SJSA1 (cell line): ENCODE results near the gene AFG1L. TPM values are rescaled to one million over a fixed set of nuclear protein-coding genes. Genes with fewer than 3 reads are reported as not detected.
"Not testable (repeated sequence)": the region's sequence is repeated elsewhere in the genome, so short reads cannot be mapped to it uniquely, and the experiment has no call there.

Source experiments
- DNase-seq, 2 experiments: peaks; one replicate each; pipeline ENCODE4 v3.0.0-alpha.2; 2015 to 2020; ENCODE audit warnings: low spot score in 2 of 2, low read depth in 1 of 2
- H3K27ac ChIP-seq: fragments of 250-450 bp; sonication (Bioruptor Pico); 2 replicates; pipeline ENCODE4 v1.5.1; 2020; ENCODE audit warnings: mild to moderate bottlenecking, moderate library complexity
- H3K27me3 ChIP-seq: fragments of 250-450 bp; sonication (Bioruptor Pico); replicated peaks from 2 replicates; pipeline ENCODE4 v1.5.1; 2020; ENCODE audit warnings: mild to moderate bottlenecking, moderate library complexity
- H3K36me3 ChIP-seq: fragments of 250-450 bp; sonication (Bioruptor Pico); 2 replicates; pipeline ENCODE4 v1.5.1; 2020; ENCODE audit warnings: mild to moderate bottlenecking
- H3K4me1 ChIP-seq: fragments of 250-450 bp; sonication (Bioruptor Pico); replicated peaks from 2 replicates; pipeline ENCODE4 v1.6.1; 2021; ENCODE audit warnings: mild to moderate bottlenecking
- H3K4me3 ChIP-seq: fragments of 250-450 bp; sonication (Bioruptor Pico); 2 replicates; pipeline ENCODE4 v1.5.1; 2020; ENCODE audit warnings: mild to moderate bottlenecking
- H3K9me3 ChIP-seq: fragments of 250-450 bp; sonication (Bioruptor Pico); replicated peaks from 2 replicates; pipeline ENCODE4 v1.5.1; 2020; ENCODE audit warnings: mild to moderate bottlenecking
- total RNA-seq: library from RNA; depleted of rRNA; stranded (reverse); fragments of >200 nt; shearing (Covaris generic); gene quantifications from 2 replicates; pipeline ENCODE4 v1.2.3, GENCODE V29; 2014

AFG1L gene
- total RNA-seq, 1 experiment from 2014 or later, result 3.0 TPM

DNA sequence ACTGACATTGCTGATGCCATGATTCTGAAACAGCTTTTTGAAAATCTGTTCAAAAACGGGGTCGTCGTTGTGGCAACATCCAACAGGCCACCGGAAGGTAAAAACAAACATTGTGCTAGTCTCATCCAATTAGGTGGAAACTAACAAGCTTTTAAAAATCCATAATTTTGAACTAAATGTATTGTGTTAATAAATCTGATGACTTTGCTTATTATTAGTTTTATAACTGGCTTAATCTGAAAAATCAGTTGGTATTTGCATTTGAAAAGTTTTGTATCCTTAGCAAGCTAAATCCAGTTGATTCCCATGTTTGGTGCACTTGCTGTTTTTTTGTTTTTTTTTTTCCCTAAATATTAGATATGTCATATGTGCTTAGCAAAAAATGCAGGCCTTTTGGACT, 71.4 kb downstream of the AFG1L start:
- Histone ChIP-seq H3K9me3 (no peaks in the 10 kb centered on the region), H3K4me3 (no peak overlapping the region), H3K36me3 (no peaks in the 10 kb centered on the region), H3K27ac (no peak overlapping the region), H3K27me3 (no peaks in the 10 kb centered on the region), H3K4me1 (no peaks in the 10 kb centered on the region)
- no peak for DNase-seq

DNA sequence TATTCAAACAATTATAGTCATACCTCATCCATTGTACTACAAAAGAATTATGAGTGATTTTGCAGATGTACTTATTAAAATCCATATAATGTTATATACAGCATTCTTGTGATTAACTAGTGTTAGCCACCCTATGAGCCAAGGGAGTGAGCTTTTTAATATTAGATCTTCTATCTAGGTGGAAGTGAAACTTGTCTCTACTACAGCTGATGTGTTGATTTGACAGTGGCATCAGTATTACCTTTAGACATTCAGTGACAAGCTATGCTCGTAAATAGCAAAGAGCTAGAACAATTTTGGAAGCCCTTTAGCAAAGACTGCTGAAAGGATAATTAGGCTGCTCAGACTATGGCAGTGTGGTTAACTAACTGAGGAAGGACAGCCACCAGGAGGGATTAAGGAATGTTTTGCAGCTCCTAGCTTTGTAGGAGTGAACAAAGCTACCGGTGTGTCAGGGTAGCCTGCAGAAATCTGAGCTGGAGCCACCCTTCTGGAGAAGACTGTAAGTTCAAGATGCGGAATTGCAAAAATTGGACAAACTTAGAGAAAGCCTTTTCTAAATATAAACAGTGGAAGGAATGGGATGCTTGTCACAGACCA, 73.7 kb downstream of the AFG1L start:
- no peaks in the 10 kb centered on the region for H3K36me3 ChIP-seq
- no peak overlapping the region for H3K27ac ChIP-seq
- no peaks in the 10 kb centered on the region for H3K27me3 ChIP-seq
- H3K4me1 ChIP-seq, result no peaks in the 10 kb centered on the region
- H3K9me3 ChIP-seq, result no peaks in the 10 kb centered on the region
- no peak for DNase-seq
- no peak overlapping the region for H3K4me3 ChIP-seq

DNA sequence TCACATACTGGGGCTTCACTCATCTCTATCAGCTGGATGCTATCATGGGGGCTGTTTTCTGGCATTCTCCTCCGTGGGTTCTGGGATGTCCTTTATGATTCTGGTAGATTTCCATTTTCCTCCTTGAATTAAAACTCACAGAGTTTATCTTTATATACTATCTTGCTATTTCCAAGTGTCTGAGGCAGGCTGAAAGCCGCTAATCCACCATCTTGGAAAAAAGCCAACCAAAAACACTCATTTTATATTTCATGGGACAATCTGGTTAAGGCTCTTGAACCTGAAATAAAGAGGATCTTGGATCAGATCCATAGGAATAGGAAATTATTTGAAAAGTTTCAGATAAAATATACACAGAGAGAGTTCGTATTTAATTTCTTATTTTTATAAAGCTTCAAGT, 86.0 kb downstream of the AFG1L start:
- Histone ChIP-seq H3K36me3 (no peaks in the 10 kb centered on the region), H3K4me3 (no peak overlapping the region)

DNA sequence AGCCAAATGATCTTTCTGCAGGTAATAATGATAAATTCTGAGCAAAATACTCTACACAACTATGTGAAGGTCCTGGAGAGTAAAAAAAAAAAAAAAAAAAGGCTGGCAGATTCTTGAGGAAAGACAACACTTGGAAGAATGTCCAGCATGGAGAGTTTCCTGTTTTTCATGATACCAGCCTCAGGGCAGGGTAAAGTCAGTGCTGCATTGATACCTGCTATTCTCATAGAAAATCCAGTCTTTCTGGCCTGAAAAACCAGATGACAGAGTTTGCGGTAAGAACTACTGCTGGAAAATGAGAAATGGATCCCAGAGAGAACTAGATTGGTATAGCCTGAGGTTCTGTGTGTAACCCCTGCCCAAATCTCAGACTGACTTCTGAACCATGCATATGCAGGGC, 89.1 kb downstream of the AFG1L start:
- no peak overlapping the region for H3K4me3 ChIP-seq
- no peaks in the 10 kb centered on the region for H3K27me3 ChIP-seq
- H3K9me3 ChIP-seq, result no peaks in the 10 kb centered on the region
- H3K4me1 ChIP-seq, result no peaks in the 10 kb centered on the region
- no peaks in the 10 kb centered on the region for H3K36me3 ChIP-seq
- no peak for DNase-seq
- no peak overlapping the region for H3K27ac ChIP-seq

More for the DNA sequence above, 86.0 kb downstream of the AFG1L start:
- H3K27ac ChIP-seq, result no peak overlapping the region
- no peak for DNase-seq
- H3K27me3 ChIP-seq, result no peaks in the 10 kb centered on the region
- no peaks in the 10 kb centered on the region for H3K9me3 ChIP-seq
- H3K4me1 ChIP-seq, result no peaks in the 10 kb centered on the region

DNA sequence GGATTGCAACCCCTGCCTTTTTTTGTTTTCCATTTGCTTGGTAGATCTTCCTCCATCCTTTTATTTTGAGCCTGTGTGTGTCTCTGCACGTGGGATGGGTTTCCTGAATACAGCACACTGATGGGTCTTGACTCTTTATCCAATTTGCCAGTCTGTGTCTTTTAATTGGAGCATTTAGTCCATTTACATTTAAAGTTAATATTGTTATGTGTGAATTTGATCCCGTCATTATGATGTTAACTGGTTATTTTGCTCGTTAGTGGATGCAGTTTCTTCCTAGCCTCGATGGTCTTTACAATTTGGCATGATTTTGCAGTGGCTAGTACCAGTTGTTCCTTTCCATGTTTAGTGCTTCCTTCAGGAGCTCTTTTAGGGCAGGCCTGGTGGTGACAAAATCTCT, 94.3 kb downstream of the AFG1L start:
- H3K4me1 ChIP-seq, H3K9me3 ChIP-seq, H3K4me3 ChIP-seq, H3K36me3 ChIP-seq, H3K27ac ChIP-seq, DNase-seq, H3K27me3 ChIP-seq: not testable (repeated sequence)

DNA sequence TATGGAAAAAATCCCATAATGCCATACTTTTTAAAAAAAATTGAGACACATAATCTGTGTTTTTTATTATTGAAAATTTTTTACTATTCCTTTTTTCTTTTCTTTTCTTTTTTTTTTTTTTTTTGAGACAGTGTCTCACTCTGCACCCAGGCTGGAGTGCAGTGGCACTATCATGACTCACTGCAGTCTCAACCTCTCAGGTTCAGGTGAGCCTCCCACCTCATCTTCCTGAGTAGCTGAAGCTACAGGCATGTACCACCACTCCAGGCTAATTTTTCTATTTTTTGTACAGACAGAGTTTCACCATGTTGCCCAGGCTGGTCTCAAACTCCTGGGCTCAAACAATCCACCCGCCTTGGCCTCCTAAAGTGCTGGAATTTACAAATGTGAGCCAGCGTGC, 100.4 kb downstream of the AFG1L start:
- Histone ChIP-seq H3K27me3 (no peaks in the 10 kb centered on the region), H3K27ac (no peak overlapping the region), H3K4me3 (no peak overlapping the region), H3K9me3 (no peaks in the 10 kb centered on the region), H3K4me1 (no peaks in the 10 kb centered on the region), H3K36me3 (no peaks in the 10 kb centered on the region)
- DNase-seq, result no peak

DNA sequence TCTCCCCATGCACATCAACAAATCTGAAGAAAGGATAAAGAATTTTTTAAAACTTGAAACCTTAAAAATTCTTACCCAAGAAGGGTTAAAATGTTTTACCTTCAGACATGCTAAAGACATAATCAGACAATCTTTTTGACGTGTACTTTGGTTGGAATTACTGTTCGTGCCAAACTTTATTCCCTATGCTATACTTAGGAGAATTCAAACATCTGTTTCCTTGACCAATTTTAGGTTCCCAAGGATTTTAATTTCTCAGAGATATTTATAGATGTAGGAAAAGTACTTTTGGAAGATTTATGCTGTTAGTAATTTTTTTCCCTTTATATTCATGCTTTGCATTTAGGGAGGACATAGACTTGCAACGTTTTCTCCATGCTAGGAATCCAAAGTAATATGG, 108.4 kb downstream of the AFG1L start:
- Histone ChIP-seq H3K36me3 (no peaks in the 10 kb centered on the region), H3K27ac (no peak overlapping the region), H3K4me3 (no peak overlapping the region), H3K27me3 (no peaks in the 10 kb centered on the region), H3K9me3 (no peaks in the 10 kb centered on the region), H3K4me1 (no peaks in the 10 kb centered on the region)
- no peak for DNase-seq

DNA sequence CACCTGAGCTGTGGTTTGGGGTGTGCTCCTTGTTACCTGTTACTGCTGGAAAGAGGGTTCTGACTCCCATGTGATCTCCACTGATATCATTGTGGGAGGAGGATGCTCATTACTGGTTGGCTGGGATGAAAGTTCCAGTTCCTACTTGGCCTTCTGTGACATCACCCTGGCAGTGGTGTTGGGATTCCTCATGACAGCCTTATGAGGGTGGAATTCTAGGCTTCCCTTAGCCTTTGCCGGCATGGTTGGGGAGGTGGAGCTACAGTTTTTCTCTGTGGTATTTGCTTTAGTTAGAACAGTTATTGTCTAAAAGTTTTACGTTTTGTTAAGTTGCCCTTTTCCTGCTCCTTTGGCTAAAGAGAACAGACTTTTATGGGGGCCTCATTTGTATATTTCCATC, 112.1 kb downstream of the AFG1L start:
- H3K4me3 ChIP-seq, result no peak overlapping the region
- H3K4me1 ChIP-seq, result no peaks in the 10 kb centered on the region
- H3K9me3 ChIP-seq, result no peaks in the 10 kb centered on the region
- H3K27me3 ChIP-seq, result no peaks in the 10 kb centered on the region
- DNase-seq, result no peak
- H3K36me3 ChIP-seq, result no peaks in the 10 kb centered on the region
- H3K27ac ChIP-seq, result no peak overlapping the region

DNA sequence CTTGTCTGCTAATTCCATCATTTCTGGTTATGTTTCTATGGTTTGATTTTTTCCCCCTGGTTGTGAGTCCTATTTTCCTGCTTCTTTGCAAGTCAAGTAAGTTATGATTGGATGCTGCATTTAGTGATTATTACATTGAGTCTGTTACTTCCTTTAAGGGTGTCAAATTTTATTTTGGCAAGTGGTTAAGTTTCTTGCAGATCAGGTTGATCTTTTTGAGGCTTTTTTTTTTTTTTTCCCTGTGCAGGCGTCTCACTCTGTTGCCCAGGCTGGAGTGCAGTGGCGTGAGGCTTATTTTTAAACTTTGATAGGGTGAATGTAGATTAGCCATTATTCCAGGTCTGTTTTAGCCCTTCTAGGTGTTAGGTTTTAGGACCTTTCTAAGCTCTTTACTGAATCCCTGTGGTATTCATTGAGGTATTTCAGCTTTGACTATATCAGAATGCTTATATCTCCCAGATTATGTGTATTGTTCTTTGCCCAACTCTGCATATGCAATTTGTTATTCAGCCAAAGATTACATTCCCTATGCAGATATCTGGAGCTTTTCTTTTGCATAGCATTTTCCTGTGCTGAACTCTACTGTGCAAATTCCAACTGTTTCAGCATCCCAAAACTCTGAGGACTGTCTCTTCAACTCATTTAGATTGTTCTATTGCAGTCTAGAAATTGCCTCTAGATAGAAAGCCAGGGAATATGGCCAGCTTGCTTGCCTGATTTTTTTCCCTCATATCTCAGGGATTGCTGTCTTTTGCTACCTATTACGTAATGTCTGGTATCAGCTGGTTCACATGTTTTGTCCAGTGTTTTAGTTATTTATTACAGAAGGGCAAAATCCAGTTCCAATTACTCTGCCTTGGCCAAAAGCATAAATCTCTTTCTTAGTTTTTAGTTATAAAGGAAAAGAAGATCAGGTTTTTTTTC, 113.3 kb downstream of the AFG1L start:
- H3K27ac ChIP-seq, result no peak overlapping the region
- H3K9me3 ChIP-seq, result no peaks in the 10 kb centered on the region
- DNase-seq, result no peak
- H3K4me1 ChIP-seq, result no peaks in the 10 kb centered on the region
- no peaks in the 10 kb centered on the region for H3K27me3 ChIP-seq
- H3K4me3 ChIP-seq, result no peak overlapping the region
- no peaks in the 10 kb centered on the region for H3K36me3 ChIP-seq

DNA sequence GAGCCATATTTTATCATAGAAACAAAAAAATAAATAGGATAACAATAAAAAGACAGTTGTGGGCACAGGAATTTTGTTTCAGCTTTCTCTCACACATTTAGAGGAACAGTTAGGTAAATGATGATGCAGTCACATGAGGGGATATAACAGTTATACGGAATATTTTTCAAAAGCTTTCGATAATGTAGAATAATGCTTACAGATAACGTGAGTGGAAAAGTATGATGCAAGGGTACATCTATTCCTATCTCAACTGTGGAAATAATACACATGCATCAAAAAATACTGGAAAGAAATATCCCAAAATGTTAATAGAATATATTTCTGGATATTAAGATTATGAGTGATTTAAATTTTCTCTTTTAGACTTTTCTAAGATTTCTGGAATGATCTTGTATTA, 114.0 kb downstream of the AFG1L start:
- Histone ChIP-seq H3K36me3 (no peaks in the 10 kb centered on the region), H3K27me3 (no peaks in the 10 kb centered on the region), H3K4me1 (no peaks in the 10 kb centered on the region), H3K27ac (no peak overlapping the region), H3K9me3 (no peaks in the 10 kb centered on the region), H3K4me3 (no peak overlapping the region)
- no peak for DNase-seq

DNA sequence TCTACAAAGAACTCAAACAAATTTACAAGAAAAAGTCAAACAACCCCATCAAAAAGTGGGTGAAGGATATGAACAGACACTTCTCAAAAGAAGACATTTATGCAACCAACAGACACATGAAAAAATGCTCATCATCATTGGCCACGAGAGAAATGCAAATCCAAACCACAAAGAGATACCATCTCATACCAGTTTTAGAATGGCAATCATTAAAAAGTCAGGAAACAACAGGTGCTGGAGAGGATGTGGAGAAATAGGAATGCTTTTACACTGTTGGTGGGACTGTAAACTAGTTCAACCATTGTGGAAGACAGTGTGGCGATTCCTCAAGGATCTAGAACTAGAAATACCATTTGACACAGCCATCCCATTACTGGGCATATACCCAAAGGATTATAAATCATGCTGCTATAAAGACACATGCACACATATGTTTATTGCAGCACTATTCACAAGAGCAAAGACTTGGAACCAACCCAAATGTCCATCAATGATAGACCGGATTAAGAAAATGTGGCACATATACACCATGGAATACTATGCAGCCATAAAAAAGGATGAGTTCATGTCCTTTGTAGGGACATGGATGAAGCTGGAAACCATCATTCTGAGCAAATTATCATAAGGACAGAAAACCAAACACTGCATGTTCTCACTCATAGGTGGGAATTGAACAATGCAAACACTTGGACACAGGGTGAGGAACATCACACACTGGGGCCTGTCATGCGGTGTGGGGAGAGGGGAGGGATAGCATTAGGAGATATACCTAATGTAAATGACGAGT, 121.4 kb downstream of the AFG1L start:
- not testable (repeated sequence) for H3K4me1 ChIP-seq, H3K27me3 ChIP-seq, H3K9me3 ChIP-seq, H3K36me3 ChIP-seq, H3K4me3 ChIP-seq, H3K27ac ChIP-seq, DNase-seq

DNA sequence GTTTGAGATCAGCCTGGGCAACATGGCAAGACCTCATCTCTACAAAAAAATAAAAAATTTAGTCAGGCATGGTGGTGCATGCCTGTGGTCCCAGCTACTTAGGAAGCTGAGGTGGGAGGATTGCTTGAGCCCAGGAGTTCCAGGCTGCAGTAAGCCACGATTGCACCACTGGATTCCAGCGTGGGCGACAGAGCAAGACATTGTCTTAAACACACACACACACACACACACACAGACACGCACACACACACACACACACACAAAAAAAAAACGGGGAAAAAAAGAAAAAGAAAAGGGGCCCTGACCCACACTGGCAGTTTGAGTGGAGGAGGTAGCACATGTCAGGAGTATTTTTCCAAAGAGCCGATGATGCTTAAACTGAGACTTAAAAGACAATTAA, 122.2 kb downstream of the AFG1L start:
- Histone ChIP-seq H3K27me3 (no peaks in the 10 kb centered on the region), H3K4me1 (no peaks in the 10 kb centered on the region), H3K4me3 (no peak overlapping the region), H3K36me3 (no peaks in the 10 kb centered on the region), H3K9me3 (no peaks in the 10 kb centered on the region), H3K27ac (no peak overlapping the region)
- DNase-seq, result no peak

DNA sequence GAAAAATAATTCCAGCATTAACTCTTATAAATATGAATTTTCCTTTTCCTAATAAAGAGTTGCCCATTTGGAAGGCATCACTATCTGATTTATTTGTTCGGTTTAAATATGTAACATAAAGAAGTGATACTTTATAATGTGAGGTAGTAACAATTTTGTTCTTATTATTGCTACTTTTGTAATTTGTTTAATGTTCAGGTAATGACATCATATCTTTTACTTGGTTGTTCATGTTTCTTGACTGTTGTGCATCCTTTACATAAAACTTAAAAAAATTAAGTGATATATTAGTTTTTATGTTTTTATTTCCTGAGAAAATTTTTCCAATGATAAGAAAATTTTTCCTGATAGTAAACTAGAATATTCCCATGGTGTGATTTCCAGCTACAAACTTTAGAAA, 124.6 kb downstream of the AFG1L start:
- no peaks in the 10 kb centered on the region for H3K9me3 ChIP-seq
- no peaks in the 10 kb centered on the region for H3K27me3 ChIP-seq
- no peak overlapping the region for H3K27ac ChIP-seq
- no peak overlapping the region for H3K4me3 ChIP-seq
- H3K4me1 ChIP-seq, result no peaks in the 10 kb centered on the region
- DNase-seq, result no peak
- no peaks in the 10 kb centered on the region for H3K36me3 ChIP-seq
